HepG2 (cell line): ENCODE measurements around the gene VWA7. TPM values are rescaled to one million over a fixed set of nuclear protein-coding genes. Genes with fewer than 3 reads are reported as not detected.

ENCODE experiments used
- DZIP1 ChIP-seq: sonication (generic); formaldehyde crosslinking; IDR thresholded peaks from 2 replicates; pipeline ENCODE4 v1.5.0; 2020; ENCODE audit warnings: mild to moderate bottlenecking, missing genetic modification reagents
- HOXA3 ChIP-seq: sonication (generic); formaldehyde crosslinking; IDR thresholded peaks from 2 replicates; pipeline ENCODE4 v1.5.0; 2020; ENCODE audit warnings: missing genetic modification reagents
- MTF2 ChIP-seq: sonication (generic); formaldehyde crosslinking; IDR thresholded peaks from 2 replicates; pipeline ENCODE4 v1.5.0; 2020; ENCODE audit warnings: missing genetic modification reagents, borderline replicate concordance
- PTBP1 ChIP-seq: fragments of 200-400 bp; formaldehyde crosslinking; IDR thresholded peaks from 2 replicates; pipeline ENCODE4 v1.6.1; 2018; ENCODE audit warnings: low read length, low read depth; ENCODE audit not compliant: poor library complexity, severe bottlenecking
- RCOR2 ChIP-seq: IDR thresholded peaks from 2 replicates; pipeline ENCODE4 v1.6.1; 2016; ENCODE audit warnings: missing biosample characterization, missing genetic modification reagents
- SALL2 ChIP-seq: sonication (generic); formaldehyde crosslinking; IDR thresholded peaks from 2 replicates; pipeline ENCODE4 v1.8.1; 2023; ENCODE audit warnings: mild to moderate bottlenecking, missing genetic modification reagents, inconsistent platforms
- TCF12 ChIP-seq, 2 experiments: fragments of 450-650 bp in 1 of 2; sonication (generic) in 1 of 2; formaldehyde crosslinking in 1 of 2; IDR thresholded peaks; 2 replicates each; pipeline versions ENCODE4 v1.6.1 to v1.8.0; 2017 to 2022; ENCODE audit warnings: antibody characterized with exemption in 1 of 2, mild to moderate bottlenecking in 1 of 2, missing genetic modification reagents in 1 of 2, moderate library complexity in 1 of 2
- ZNF562 ChIP-seq: sonication (generic); formaldehyde crosslinking; IDR thresholded peaks from 2 replicates; pipeline ENCODE4 v1.8.0; 2022; ENCODE audit warnings: missing genetic modification reagents, borderline replicate concordance
- ZNF609 ChIP-seq: sonication (generic); formaldehyde crosslinking; IDR thresholded peaks from 2 replicates; pipeline ENCODE4 v1.4.0; 2020; ENCODE audit warnings: mild to moderate bottlenecking, missing genetic modification reagents, borderline replicate concordance
- ZNF772 ChIP-seq: sonication (generic); formaldehyde crosslinking; IDR thresholded peaks from 2 replicates; pipeline ENCODE4 v1.5.0; 2020; ENCODE audit warnings: mild to moderate bottlenecking, missing genetic modification reagents
- polyA plus RNA-seq, 8 experiments: library from polyadenylated mRNA; depleted of rRNA in 3 of 8; stranded (reverse) in 7 of 8; unstranded in 1 of 8; fragments of >200 nt; fragmentation: Illumina TruSeq in 4 of 8; extraction: Trizol in 4 of 8; gene quantifications; 2 replicates each; pipeline versions ENCODE4 v1.2.1 to v1.2.3, GENCODE V29; 2011 to 2016; ENCODE audit warnings: low read depth in 4 of 8, missing spikeins in 1 of 8, mixed read lengths in 1 of 8; ENCODE audit not compliant: insufficient read depth in 1 of 8
- total RNA-seq, 5 experiments: library from RNA; depleted of rRNA; stranded (reverse); fragments of >200 nt; fragmentation: Illumina TruSeq; extraction: Trizol; gene quantifications; 2 replicates each; pipeline ENCODE4 v1.2.3, GENCODE V29; 2016; ENCODE audit warnings: low read depth in 1 of 5
- TF ChIP-seq, protein P1 (sequence below): sonication (generic); formaldehyde crosslinking; IDR thresholded peaks from 2 replicates; pipeline ENCODE4 v1.9.0; 2021; ENCODE audit warnings: missing genetic modification reagents, borderline replicate concordance
- TF ChIP-seq, protein P2 (sequence below): sonication (generic); formaldehyde crosslinking; IDR thresholded peaks from 2 replicates; pipeline ENCODE4 v1.5.0; 2020; ENCODE audit warnings: missing genetic modification reagents
- TF ChIP-seq, protein P3 (sequence below): sonication (generic); formaldehyde crosslinking; IDR thresholded peaks from 2 replicates; pipeline ENCODE4 v1.4.0; 2020; ENCODE audit warnings: mild to moderate bottlenecking, missing genetic modification reagents

Gene VWA7
- total and polyA plus RNA-seq, 2 of the 13 experiments (the other 11 are each of a cell fraction or from before 2014, with no cell fraction given), result 0.86 to 3.3 TPM

- TF ChIP-seq ZNF772 (CRISPR knock-in tag) (peak; percentile 78), ZNF562 (no peak), MTF2 (CRISPR knock-in tag) (no peak), HOXA3 (CRISPR knock-in tag) (peak; percentile 75), TCF12 (IDR thresholded peaks at IDR 0.05) (no peak), TCF12 (CRISPR knock-in tag; IDR thresholded peaks at IDR 0.05) (peak; percentile 46; the same call in 1 of the 2 replicates), RCOR2 (peak; percentile 58; the same call in 1 of the 2 replicates), PTBP1 (no peak), DZIP1 (CRISPR knock-in tag) (no peak), ZNF609 (CRISPR knock-in tag) (peak; percentile 99), SALL2 (CRISPR knock-in tag) (no peak)
- TF ChIP-seq, protein P1, sequence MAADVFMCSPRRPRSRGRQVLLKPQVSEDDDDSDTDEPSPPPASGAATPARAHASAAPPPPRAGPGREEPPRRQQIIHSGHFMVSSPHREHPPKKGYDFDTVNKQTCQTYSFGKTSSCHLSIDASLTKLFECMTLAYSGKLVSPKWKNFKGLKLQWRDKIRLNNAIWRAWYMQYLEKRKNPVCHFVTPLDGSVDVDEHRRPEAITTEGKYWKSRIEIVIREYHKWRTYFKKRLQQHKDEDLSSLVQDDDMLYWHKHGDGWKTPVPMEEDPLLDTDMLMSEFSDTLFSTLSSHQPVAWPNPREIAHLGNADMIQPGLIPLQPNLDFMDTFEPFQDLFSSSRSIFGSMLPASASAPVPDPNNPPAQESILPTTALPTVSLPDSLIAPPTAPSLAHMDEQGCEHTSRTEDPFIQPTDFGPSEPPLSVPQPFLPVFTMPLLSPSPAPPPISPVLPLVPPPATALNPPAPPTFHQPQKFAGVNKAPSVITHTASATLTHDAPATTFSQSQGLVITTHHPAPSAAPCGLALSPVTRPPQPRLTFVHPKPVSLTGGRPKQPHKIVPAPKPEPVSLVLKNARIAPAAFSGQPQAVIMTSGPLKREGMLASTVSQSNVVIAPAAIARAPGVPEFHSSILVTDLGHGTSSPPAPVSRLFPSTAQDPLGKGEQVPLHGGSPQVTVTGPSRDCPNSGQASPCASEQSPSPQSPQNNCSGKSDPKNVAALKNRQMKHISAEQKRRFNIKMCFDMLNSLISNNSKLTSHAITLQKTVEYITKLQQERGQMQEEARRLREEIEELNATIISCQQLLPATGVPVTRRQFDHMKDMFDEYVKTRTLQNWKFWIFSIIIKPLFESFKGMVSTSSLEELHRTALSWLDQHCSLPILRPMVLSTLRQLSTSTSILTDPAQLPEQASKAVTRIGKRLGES (CRISPR knock-in tag), result 0 out of 2 replicates have a peak, but pooled peaks have one; percentile 43
- TF ChIP-seq, protein P2, sequence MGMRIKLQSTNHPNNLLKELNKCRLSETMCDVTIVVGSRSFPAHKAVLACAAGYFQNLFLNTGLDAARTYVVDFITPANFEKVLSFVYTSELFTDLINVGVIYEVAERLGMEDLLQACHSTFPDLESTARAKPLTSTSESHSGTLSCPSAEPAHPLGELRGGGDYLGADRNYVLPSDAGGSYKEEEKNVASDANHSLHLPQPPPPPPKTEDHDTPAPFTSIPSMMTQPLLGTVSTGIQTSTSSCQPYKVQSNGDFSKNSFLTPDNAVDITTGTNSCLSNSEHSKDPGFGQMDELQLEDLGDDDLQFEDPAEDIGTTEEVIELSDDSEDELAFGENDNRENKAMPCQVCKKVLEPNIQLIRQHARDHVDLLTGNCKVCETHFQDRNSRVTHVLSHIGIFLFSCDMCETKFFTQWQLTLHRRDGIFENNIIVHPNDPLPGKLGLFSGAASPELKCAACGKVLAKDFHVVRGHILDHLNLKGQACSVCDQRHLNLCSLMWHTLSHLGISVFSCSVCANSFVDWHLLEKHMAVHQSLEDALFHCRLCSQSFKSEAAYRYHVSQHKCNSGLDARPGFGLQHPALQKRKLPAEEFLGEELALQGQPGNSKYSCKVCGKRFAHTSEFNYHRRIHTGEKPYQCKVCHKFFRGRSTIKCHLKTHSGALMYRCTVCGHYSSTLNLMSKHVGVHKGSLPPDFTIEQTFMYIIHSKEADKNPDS (CRISPR knock-in tag), result no peak; the same call in 1 of the 2 replicates
- TF ChIP-seq, protein P3, sequence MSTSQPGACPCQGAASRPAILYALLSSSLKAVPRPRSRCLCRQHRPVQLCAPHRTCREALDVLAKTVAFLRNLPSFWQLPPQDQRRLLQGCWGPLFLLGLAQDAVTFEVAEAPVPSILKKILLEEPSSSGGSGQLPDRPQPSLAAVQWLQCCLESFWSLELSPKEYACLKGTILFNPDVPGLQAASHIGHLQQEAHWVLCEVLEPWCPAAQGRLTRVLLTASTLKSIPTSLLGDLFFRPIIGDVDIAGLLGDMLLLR (CRISPR knock-in tag), result no peak
These were observed 38.8 kb downstream of the VWA7 start (continued) for GRCh38 chr6:31737991-31738979.
